GM12872 (cell line): ENCODE measurements around the gene B4GALNT2.

Experiments
- CTCF ChIP-seq: IDR thresholded peaks from 3 replicates; pipeline ENCODE4 v1.5.1; 2011; ENCODE audit warnings: low read depth, mild to moderate bottlenecking, low read length, moderate library complexity; ENCODE audit not compliant: insufficient read depth

The B4GALNT2 gene

GRCh38 chr17:49193513-49194296, 61.1 kb downstream of the B4GALNT2 start:
- no peak for TF ChIP-seq CTCF

GRCh38 chr17:49194297-49194607, 61.7 kb downstream of the B4GALNT2 start:
- TF ChIP-seq CTCF, result no peak

- no peak for TF ChIP-seq CTCF
These were observed 63.2 kb downstream of the B4GALNT2 start for GRCh38 chr17:49195751-49196150.

- no peak for TF ChIP-seq CTCF
These were observed 64.0 kb downstream of the B4GALNT2 start for GRCh38 chr17:49196520-49196919.

GRCh38 chr17:49197346-49197998, 64.9 kb downstream of the B4GALNT2 start:
- TF ChIP-seq CTCF, result no peak

GRCh38 chr17:49198211-49198610, 65.6 kb downstream of the B4GALNT2 start:
- TF ChIP-seq CTCF, result no peak

GRCh38 chr17:49200423-49201083, 68.0 kb downstream of the B4GALNT2 start:
- TF ChIP-seq CTCF, result no peak
